ENCODE results near the gene NEAT1.

The NEAT1 gene

GRCh38 chr11:65389294-65389980 lies 33.2 kb upstream of the NEAT1 start:
- DNase-seq (ENCODE audit: low spot score): no peak

- DNase-seq (ENCODE audit: low spot score): no peak
These were observed 32.3 kb upstream of the NEAT1 start for GRCh38 chr11:65390099-65390941.

- no peak for DNase-seq (ENCODE audit: low spot score)
These were observed 31.6 kb upstream of the NEAT1 start for GRCh38 chr11:65390996-65391395.

- DNase-seq (ENCODE audit: low spot score): no peak
These were observed 30.3 kb upstream of the NEAT1 start for GRCh38 chr11:65392186-65392829.

GRCh38 chr11:65392899-65393298 lies 29.7 kb upstream of the NEAT1 start:
- no peak for DNase-seq (ENCODE audit: low spot score)

GRCh38 chr11:65393513-65394079 lies 29.0 kb upstream of the NEAT1 start:
- DNase-seq (ENCODE audit: low spot score): no peak

GRCh38 chr11:65394125-65394536 lies 28.5 kb upstream of the NEAT1 start:
- DNase-seq (ENCODE audit: low spot score): no peak

- no peak for DNase-seq (ENCODE audit: low spot score)
These were observed 26.6 kb upstream of the NEAT1 start for GRCh38 chr11:65395961-65396530.

GRCh38 chr11:65396769-65397745 lies 25.5 kb upstream of the NEAT1 start:
- no peak for DNase-seq (ENCODE audit: low spot score)

GRCh38 chr11:65398362-65398910 lies 24.2 kb upstream of the NEAT1 start:
- DNase-seq (ENCODE audit: low spot score): no peak

- DNase-seq (ENCODE audit: low spot score): no peak
These were observed 23.3 kb upstream of the NEAT1 start for GRCh38 chr11:65399249-65399648.

- no peak for DNase-seq (ENCODE audit: low spot score)
These were observed 22.8 kb upstream of the NEAT1 start for GRCh38 chr11:65399845-65400244.

GRCh38 chr11:65400307-65401072 lies 22.1 kb upstream of the NEAT1 start:
- no peak for DNase-seq (ENCODE audit: low spot score)

GRCh38 chr11:65401073-65401802 lies 21.4 kb upstream of the NEAT1 start:
- no peak for DNase-seq (ENCODE audit: low spot score)

- DNase-seq (ENCODE audit: low spot score): no peak
These were observed 20.8 kb upstream of the NEAT1 start for GRCh38 chr11:65401803-65402248.

- DNase-seq (ENCODE audit: low spot score): no peak
These were observed 19.8 kb upstream of the NEAT1 start for GRCh38 chr11:65402790-65403189.

GRCh38 chr11:65403607-65404121 lies 18.9 kb upstream of the NEAT1 start:
- DNase-seq (ENCODE audit: low spot score): no peak

GRCh38 chr11:65404210-65404609 lies 18.4 kb upstream of the NEAT1 start:
- no peak for DNase-seq (ENCODE audit: low spot score)

Data from hematopoietic multipotent progenitor cell treated with erythropoietin and hydrocortisone succinate and interleukin-3 and kit ligand, for 17 days (in vitro differentiated cells).